GM13977 (cell line): ENCODE measurements around the gene NUPR1.

ENCODE experiments used
- DNase-seq: peaks from one replicate; pipeline ENCODE4 v3.0.0; 2012; ENCODE audit warnings: low spot score
- CTCF ChIP-seq: IDR thresholded peaks from 2 replicates; pipeline ENCODE4 v1.5.1; 2012; ENCODE audit warnings: mild to moderate bottlenecking, control low read depth; ENCODE audit not compliant: insufficient read depth; ENCODE audit errors: extremely low read depth, missing control alignments
- in situ Hi-C: fragments of 300-500 bp; cut with MboI; formaldehyde crosslinking; loops from one replicate; pipeline ENCODE4 v1.12.0; 2022; ENCODE audit warnings: low sequenced_read_pairs, low pct_unique_long_range_greater_than_20kb, mixed read lengths, inconsistent platforms; ENCODE audit not compliant: unreplicated experiment

NUPR1 gene

GRCh38 chr16:28544998-28545397, 6.2 kb upstream of the NUPR1 start:
- no peak for TF ChIP-seq CTCF
- DNase-seq, result no peak
- in situ Hi-C loops, result loop anchor here (25.0 kb wide), 1 partner anchor 233 kb away; no protein-coding TSS in a partner anchor

DNA sequence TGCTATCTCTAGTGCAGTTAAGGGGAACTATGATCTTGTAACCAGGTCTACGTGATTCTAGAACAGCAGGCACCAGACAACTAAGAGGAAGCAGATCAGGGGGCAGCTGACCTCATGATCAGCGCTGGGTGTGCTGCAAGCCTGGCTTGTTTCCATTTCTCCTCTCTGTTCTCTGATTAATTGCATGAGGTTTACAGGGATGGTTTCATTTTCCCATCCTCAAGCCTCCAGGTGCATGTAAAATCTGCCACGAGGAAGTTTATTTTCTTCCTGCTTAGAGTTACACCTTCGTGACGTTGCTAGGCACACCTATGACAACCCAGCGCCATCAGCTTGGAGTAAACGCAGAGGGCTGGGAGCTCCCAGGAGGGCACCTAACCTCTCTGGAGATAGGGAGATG, 4.3 kb upstream of the NUPR1 start:
- no peak for DNase-seq
- in situ Hi-C loops, result loop anchor here (25.0 kb wide), 1 partner anchor 231 kb away; no protein-coding TSS in a partner anchor
- no peak for TF ChIP-seq CTCF

- in situ Hi-C loops, result loop anchor here (25.0 kb wide), 1 partner anchor 230 kb away; no protein-coding TSS in a partner anchor
- no peak for DNase-seq
- TF ChIP-seq CTCF, result no peak
Observed at GRCh38 chr16:28542646-28543045, 3.9 kb upstream of the NUPR1 start.

GRCh38 chr16:28540346-28540745, 1.6 kb upstream of the NUPR1 start:
- no peak for DNase-seq
- in situ Hi-C loops, result loop anchor here (25.0 kb wide), 1 partner anchor 228 kb away; no protein-coding TSS in a partner anchor
- no peak for TF ChIP-seq CTCF

GRCh38 chr16:28537964-28538732, 626 bp downstream of the NUPR1 start:
- DNase-seq, result no peak
- TF ChIP-seq CTCF, result no peak
- in situ Hi-C loops, result loop anchor here (25.0 kb wide), 1 partner anchor 226 kb away; no protein-coding TSS in a partner anchor

DNA sequence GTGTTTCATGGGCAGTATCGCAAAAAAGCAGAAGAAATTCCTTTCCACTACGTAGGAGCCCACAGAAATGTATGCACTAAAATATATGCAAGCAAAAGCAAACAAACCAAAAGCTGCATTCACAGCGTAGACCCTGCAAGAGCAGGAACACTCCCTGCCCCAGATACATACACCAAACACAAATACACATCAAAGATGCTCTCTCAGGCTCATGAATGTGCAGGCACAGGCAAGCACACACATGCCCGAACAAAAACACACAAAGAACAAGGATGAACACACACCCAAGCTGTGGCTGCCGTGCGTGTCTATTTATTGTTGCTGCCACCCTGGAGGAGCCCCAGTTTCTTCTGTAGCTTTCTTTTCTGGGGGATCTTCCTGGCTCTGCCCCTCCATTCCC, 1.7 kb downstream of the NUPR1 start:
- no peak for TF ChIP-seq CTCF
- in situ Hi-C loops, result loop anchor here (25.0 kb wide), 1 partner anchor 225 kb away; no protein-coding TSS in a partner anchor
- DNase-seq, result no peak
